HG03097 (cell line): ENCODE data around the gene BTRC.

Experiments used
- ATAC-seq: cut with Tn5 transposase; IDR thresholded peaks from one replicate; pipeline ENCODE4 v1.9.1; 2021; ENCODE audit not compliant: unreplicated experiment, low FRiP score

BTRC gene

DNA sequence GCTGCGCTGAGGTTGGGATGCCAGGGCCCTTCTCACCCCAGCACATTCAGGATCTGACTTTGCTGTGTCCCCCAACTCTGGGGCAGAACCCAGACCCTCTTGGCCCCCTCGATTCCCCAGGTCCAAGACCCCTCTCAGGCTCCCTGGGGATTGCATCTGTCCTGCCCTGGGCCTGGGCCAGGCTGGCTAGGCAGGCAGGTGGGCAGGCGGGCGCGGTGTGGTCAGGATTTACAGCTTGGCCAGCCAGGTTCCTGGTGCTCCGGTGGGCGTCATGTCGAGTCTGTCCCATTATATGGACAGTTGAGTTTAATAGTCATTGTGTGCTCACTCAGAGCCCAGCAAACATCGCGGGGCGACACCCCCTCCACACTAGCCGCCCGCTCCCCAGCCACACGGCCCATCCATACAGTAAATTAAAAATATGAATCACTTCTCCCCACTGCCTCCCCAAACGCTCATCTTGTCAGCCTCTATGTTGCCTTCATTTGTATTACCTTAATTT is 210.6 kb downstream of the BTRC start:
- no peak for ATAC-seq

DNA sequence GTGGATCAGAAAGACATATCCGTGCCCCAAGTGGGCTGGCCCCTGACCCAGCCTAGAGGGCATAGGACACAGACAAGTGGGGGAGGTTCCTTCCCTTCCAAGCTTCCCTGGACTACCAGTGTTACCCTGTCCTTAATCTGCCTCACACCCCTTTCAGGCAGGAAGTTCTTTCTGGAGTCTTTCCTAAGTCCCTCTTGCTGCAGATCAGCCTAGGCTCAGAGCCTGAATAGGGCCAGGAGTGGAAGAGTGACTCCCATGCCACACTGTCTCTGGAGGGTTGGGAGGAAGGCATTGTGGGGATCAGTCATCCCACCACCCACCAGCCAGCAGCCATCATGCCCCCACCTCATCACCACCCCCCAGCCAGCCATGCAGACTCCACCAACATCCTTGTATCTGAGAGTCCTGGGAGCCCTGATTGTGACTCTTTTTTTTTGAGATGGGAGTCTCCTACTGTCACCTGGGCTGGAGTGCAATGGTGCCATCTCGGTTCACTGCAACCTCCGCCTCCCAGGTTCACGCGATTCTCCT is 211.5 kb downstream of the BTRC start:
- ATAC-seq, result no peak

DNA sequence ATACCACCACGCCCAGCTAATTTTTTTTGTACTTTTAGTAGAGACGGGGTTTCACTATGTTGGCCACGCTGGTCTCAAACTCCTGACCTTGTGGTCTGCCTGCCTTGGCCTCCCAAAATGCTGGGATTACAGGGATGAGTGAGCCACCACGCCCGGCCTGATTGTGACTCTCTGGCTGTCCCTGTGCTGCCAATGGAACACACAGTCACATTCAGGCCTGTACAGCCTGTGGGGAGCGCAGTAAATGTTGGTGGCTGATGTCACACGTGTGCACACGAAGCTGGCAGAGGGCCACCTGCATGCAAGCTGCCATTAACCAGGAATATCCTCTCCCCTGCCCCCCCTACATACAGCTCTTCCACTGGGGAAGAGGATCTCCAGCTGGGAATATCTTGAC is 212.0 kb downstream of the BTRC start:
- no peak for ATAC-seq

DNA sequence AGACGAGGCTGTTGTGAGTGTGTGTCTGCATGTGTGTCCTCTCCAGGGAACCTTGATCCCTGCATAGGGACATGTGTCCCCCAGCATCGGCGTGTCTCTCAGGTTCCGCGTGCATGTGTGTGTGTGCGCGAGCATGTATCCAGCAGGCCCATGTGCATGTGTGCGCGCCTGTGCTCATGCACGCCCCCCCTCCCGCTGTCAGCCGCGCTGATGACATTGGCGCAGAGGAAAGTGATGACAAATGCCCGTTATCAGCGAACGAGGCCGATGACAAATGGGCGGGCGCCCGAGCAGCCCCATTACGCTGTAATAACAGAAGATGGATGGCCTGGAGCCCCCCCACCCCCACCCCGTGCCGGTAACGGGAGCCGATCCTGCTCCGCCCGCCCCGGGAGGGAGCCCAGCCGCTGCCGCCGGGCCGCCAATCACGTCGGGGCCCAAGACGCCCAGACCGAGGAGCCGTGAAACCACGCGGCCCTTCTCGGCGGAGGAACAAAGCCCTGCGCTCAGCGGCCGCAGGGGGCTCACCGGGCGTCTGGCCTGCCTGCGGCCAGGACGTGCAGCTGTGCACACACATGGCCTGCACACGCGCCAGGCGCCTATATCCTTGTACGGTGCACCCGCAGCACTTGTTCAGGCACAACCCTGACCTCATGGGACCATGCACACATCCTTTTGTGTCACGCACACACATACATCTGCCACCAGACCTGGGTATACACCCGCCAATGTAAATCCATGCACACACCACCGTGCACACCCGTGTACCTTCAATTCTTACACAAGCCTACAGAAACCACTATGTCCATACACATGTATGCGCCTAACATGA is 212.6 kb downstream of the BTRC start:
- no peak for ATAC-seq

DNA sequence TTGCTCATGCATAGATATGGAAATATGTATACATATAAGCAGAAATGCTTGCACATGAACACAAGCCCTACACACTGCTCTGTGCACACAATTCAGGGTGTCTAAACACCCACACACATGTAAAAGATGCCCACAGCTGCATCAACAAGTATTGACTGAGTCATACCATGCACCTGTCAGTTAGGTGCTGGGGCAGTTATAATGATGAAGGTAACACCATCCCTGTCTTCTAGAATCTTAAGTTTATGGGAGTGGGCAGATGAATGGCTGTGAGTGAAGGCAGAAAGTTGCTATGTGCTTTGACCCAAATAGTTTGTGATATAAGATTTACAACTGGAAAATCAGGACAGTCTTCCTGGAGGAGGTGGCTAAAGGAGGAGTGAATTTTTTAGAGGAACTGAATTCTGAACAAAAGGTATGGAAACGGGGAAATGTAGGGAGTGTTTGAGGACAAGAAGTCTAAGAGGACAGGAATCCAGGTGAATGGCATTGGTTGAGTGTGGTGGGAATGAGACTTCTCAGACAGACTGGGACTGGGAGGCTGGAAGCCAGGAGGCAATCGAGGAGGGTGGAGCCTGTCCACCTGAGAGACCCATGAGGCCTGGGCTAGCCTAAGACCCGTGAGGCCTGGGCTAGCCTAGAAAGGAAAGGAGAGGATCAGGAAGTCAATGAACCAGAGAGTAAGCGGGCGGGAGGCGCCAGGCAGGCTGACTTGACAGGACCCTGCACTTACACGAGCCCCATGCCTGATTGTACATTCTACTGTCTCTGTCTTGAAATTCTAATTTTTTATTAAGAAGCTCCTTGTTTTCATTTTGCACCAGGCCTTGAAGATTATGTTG is 213.4 kb downstream of the BTRC start:
- ATAC-seq, result no peak

DNA sequence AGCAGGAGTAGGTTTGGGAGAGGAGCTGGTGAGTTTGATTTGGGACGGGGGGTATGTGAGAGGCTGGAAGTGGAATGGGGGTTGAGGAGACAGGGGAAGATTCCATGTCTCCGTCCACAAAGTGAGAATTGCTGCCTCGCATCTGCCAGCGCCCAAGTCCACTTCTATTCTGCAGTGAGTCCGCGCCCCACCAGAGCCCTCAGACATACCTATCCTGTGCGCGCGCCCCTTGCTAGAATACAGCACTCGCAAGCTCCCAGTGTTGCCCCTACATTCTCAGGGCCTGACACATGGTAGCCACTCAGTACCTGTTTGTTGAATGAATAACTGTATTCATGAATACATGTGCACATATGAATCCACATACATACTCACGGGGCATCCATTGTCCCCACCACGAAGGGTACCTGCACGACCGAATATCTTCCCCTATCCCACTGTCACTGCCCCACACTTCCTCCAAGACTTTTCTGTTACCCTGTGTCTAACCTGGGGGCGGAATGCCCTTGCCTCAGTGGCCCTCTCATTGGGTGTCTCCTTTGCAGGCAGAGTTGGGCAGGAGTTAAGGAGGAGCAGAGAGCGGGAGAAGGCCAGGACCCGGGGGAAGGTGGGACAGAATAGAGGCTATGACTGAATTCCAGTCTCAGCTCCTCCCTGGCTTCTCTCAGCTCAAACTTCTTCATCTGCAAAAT is 214.2 kb downstream of the BTRC start:
- ATAC-seq, result no peak

DNA sequence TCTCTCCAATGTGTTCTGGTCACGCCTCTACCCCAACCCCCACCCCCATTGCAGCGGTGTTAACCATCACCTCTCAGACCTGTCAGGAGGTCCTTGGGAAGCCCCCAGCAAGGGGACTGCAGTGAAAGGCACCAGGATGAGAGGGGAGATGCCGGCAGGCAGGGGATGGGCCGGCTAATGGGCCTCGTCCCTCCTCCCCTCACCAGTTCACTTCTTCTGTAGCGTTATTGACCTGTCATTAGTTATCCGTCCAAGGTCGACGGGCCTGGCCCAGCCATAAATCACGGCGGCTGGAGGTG is 215.3 kb downstream of the BTRC start:
- ATAC-seq, result no peak

DNA sequence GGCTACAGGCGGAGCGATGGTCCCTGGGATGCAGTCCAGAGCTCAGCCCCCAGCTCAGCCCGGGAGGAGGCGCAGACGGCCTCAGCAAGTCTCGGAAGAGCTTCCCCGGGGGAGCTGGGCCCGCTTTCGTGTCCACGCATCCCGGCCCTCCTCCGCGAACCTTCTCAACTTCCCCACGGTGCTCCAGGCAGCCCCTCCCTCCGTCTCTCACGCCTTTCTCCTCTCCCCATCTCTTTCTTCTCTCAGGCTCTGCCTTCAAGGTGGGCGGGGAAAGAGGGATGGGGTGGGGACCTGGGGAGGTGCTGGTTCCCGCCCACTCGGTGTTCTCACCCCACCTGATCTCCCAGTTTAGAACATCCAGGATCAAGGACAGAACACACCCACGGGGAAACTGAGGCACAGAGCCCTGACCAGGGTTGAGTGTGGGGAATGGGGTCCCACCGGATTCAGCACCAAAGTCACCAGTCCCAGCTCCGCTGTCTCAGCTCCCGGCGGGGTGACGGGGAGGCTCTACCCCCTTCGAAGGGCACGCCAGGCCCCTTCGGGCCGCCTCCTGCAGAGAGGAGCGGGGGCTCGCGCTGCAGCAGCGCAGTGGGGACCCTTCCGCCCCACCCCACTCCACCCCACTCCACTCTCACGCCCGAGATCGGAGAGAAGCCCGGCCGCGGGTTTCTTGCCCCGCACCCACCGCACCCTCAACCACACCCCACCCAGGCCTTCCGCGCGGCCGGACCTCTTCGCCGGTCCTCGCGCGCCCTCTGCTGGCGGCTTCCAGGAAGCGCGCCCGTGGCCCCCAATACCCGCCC is 215.9 kb downstream of the BTRC start:
- no peak for ATAC-seq

DNA sequence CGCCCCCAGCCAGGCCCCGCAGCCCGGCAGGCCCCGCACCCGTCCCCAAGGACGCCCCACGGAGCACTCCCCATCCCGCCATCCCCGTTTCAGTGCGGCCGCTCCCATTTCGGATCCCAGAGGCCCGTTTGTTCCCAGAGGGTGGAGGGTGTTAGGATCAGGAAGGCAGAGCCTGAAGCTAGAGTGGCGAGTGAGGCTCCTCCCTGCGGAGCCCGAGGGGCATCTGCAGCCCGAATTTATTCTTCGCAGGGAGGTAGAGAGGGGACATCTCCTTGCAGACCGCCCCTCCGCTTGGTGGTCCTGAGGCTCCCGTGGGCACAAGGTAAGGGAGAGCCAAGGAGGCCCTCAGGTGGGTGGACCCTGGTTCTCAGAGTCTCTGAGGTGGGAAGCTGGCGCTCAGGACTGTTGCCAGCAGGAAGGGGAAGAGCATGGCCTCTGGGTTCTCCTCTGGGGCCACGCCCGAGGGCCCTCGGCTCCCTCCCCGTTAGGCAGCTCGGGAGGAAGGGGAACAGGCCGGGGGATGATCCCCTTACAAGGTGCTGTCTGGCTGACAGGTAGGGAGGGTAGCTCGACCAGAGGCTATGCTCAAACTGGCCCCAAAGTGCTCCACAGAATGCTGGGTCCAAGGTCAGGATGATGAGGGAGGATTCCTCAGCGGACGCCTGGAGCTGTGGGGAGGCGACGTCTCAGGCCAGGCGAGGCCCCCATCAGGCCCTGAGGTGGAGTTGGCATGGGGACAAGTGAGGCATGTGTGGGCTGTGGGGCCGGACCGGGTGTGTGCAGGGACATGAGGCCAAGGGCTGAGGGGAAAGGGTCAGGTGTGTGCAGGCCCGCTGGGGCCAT is 216.7 kb downstream of the BTRC start:
- no peak for ATAC-seq

DNA sequence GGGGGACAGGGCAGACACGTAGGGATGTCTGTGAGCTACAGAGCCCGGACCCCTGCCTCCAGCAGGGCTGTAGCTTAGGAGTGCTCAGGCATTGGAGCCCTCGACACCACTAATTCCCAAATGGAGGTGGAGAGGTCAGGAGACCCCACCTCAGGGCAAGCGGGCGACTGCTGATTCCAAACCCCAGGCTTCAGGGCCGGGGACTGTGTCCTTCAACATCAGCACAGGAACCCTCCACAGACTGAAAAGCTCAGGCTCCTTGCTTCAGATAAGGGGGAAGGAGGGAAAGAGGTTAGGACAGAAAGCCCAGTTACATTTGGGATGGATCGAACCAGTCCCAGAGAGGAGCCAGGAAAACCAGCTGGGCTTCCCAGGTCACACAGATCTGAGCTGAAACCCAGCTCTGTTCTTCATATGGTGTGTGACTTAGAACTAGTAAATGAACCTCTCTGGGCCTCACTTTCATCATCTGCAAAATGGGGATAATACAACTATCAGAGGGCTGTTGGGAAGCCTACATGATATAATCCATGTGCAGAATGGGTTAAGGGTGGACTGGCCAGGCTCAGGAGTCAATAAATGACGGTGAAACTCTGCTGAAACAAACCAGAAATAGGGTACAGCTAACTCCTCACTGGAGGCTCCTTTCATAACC is 217.4 kb downstream of the BTRC start:
- ATAC-seq, result no peak

DNA sequence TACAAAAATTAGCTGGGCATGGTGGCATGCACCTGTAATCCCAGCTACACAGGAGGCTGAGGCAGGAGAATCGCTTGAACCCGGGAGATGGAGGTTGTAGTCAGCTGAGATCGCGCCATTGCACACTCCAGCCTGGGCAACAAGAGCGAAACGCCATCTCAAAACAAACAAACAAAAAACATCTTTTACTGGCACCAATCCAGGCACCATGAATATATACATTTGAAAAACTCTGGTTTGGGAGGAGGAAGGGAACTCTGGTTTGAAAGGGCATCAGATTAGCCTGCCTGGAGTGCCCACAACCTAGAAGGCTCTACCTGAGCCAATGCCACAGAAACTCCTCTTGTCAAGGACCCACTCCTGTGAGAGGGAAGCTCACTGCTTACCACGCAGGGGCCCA is 218.2 kb downstream of the BTRC start:
- no peak for ATAC-seq

DNA sequence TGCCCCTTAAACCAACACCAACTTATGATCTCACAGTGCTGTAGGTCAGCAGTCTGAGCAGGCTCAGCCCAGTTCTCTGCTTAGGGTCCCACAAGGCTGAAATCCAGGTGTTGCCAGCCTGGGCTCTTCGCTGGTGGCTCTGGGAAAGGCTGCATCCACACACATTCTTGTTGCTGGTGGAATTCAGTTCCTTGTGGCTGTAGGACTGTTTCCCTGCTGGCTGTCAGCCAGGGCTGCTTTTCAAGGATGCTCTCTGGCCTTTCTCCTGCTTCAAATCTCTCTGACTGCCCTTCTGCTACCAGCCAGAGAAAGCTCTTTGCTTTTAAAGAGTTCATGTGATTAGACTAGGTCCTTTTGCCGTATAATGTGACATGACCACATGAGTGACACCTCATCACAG is 218.8 kb downstream of the BTRC start:
- no peak for ATAC-seq

DNA sequence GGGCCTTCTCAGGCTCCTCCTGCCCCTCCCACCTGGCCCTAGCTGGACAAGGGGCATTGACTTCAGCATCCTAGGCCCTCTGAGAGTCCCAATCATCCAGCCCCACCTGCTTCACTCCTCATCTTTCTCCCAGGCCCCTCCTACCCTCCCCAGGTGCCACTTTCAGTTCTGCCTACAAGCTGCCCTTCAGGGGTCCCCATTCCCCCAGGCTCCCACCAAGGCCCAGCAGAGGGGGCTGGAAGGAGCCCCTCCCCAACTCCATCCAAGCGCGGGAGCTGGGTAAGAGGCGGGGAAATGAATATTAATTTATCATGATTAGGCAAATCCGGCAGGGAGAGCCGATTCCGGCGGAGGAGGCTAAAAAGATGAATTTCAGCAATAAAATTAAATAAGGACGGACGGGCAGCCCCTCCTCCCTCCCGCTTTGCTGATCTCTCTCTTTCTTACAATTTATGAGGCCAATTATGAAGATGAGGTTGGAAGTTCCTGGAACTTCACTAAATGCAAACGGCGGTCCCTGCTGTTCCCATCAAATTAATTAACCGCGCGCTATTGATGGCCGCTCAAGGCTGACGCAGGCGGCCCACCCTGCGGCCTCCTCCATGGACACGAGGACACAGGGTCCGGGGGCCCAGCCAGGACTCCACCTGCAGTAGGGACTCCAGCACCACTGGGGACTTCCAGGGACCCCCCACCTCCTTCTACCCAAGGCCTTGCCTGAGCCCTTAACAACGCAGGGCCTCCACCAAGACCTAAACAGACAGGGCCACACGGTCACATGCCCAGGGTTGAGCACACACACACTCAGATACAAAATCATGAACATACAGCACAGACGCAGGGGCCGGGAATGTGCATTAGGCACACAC is 220.2 kb downstream of the BTRC start:
- no peak for ATAC-seq

DNA sequence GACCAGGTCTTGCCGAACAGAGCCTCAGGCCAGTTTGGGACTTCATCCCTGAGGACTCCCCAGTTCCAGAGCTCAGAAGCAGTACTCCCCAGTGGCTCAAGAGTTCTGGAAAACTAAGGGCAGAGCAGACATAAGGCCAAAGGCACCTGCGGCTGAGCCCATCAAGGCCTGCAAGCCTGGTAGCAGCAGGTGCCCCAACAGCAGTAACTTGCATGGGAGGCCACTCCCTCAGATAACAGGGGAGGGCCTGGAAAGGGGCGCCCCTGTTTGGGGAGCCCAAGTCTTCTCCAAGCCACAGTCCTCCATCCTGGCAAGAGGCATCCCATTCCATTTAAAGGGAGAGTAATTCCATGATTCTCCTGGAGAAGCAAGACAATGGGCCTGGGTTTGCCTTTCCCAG is 221.1 kb downstream of the BTRC start:
- no peak for ATAC-seq

DNA sequence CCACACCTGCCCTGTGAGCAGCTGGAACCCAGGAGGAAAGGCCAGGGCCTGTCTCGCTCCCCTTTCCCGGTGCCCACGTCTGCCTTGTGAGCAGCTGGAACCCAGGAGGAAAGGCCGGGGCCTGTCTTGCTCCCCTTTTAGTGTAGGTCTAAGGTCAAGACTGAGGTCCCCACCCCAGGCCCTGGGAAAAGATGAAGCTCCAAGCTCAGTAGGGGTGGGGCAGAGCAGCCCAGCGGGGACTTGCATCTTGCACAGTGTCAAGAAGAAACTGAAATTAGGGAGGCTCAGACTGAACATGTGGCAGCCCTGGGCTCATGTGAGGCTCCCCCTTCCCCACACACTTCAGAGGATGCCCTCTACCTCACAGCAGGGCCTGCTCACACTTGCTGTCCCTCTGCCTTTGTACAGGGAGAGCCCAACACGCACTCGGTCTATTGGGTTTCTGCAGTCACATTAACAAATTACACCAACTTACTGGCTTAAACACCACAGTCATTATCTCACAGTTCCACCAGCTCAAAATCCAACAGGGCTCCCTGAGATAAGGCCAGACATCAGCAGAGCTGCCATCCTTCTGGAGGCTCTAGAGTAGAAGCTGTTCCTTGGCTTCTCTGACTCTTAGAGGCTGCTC is 221.7 kb downstream of the BTRC start:
- no peak for ATAC-seq

DNA sequence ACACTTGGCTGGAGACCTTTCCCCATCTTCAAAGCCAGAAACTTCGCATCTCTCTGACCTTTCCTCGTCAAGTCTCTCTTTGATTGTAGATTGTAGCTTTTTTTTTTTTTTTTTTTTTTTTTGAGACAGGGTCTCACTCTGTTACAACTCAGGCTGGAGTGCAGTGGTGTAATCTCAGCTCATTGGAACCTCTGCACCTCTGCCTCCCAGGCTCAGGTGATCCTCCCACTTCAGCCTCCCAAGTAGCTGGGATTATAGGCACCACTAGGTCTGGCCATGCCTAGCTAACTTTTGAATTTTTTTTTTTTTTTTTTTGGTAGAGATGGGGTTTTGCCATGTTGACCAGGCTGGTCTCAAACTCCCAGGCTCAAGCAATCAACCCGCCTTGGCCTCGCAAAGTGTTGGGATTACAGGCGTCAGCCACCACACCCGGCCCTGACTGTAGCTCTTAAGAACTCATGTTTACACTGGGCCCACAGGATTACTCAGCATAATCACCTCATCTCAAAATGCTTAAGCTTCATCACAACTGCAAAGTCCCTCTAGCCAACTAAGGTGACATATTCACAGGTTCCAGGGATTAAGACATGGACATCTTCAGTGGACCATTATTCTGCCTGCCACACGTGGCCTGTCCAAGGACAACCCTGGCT is 222.4 kb downstream of the BTRC start:
- no peak for ATAC-seq
